Duodenal mucosa (tissue), 2 donors: ENCODE data around the gene KCMF1.
A peak's percentile ranks its signal among the peaks of the same experiment; 100 is the strongest.

Experiments
- H3K27ac ChIP-seq: one replicate; pipeline ENCODE4 v1.7.0; 2013; ENCODE audit warnings: low read depth, low read length
- H3K27me3 ChIP-seq, 2 donors: one replicate each; pipeline ENCODE4 v1.7.0; 2013; ENCODE audit warnings: low read length in 2 of 2, control low read depth in 1 of 2; ENCODE audit not compliant: insufficient read depth in 2 of 2, control insufficient read depth in 1 of 2
- H3K36me3 ChIP-seq, 2 donors: one replicate each; pipeline ENCODE4 v1.7.0; 2013; ENCODE audit warnings: low read length in 2 of 2, control low read depth in 1 of 2; ENCODE audit not compliant: insufficient read depth in 2 of 2, control insufficient read depth in 1 of 2
- H3K4me1 ChIP-seq, 2 donors: one replicate each; pipeline ENCODE4 v1.7.0; 2013; ENCODE audit warnings: low read length in 2 of 2, control low read depth in 1 of 2; ENCODE audit not compliant: insufficient read depth in 2 of 2, control insufficient read depth in 1 of 2
- H3K4me3 ChIP-seq, 2 donors: one replicate each; pipeline ENCODE4 v1.7.0; 2013; ENCODE audit warnings: low read length in 2 of 2, low read depth in 1 of 2
- H3K9ac ChIP-seq, 2 donors: one replicate each; pipeline ENCODE4 v1.7.0; 2013; ENCODE audit warnings: low read length in 2 of 2, low read depth in 1 of 2
- H3K9me3 ChIP-seq, 2 donors: one replicate each; pipeline ENCODE4 v1.7.0; 2013; ENCODE audit warnings: low read length in 2 of 2, control low read depth in 1 of 2; ENCODE audit not compliant: control insufficient read depth in 1 of 2

KCMF1 gene

DNA sequence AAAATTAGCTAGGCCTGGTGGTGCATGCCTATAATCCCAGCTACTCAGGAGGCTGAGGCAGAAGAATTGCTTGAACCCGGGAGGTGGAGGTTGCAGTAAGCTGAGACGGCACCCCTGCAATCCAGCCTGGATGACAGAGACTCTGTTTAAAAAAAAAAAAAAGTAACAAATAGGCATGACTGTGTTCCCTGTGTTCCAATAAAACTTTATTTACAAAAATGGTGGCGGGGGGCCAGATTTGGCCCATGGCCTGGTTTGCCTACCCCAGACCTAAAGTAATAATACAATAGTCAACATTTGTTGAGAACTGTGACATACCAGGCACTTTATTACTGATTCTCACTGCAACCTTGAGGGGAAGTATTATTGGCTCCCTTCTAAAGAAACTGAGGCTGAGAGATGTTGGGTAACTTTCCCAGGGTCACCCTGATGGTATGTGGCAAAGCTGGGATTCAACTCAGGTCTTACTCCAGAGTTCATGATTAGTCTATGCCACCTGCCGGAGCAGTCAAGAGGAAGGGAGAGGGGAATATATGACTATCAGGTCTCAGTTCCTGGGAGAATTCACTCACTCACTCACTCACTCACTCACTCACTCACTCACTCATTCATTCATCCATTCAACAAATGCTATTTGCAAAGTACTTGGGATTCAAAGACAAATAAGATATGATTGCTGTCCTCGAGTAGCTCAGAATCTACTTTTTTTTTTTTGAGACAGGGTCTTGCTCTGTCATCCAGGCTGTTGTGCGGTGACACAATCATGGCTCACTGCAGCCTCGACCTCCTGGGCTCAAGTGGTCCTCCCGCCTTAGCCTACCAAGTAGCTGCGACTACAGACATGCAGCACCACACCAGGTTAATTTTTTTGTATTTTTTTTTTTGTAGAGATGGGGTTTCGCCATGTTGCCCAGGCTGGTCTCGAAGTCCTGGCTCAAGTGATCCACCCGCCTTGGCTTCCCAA, 14.3 kb upstream of the KCMF1 start:
- Histone ChIP-seq H3K36me3 (no peaks in the 10 kb centered on the region), H3K9ac (no peak overlapping the region), H3K4me1 (peaks cover 14 to 26% of the 10 kb centered on the region in 2 donors), H3K4me3 (no peak overlapping the region), H3K27me3 (no peaks in the 10 kb centered on the region), H3K27ac (no peak overlapping the region), H3K9me3 (no peaks in the 10 kb centered on the region)

DNA sequence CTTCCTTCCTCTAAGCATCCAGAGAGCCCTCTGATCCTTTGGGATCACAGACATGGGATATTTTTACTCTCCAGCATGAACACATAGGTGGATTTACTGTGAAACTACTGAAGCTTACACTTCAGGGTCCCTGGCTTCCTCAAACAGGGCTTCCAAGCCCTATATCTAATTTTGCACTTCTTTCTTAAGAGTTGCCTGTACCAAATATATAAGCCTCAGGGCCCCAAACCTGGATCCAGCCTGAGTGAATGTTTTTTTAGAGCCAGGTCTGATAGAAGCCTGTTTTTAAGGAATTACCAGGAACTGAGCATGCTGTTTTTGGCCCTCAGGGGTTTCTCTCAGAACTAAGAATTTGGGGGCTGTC, 13.2 kb upstream of the KCMF1 start:
- no peak overlapping the region for H3K27ac ChIP-seq
- no peak overlapping the region for H3K4me3 ChIP-seq
- peak overlapping the region; percentile 0 to 48 for H3K9ac ChIP-seq
- peaks cover 14 to 26% of the 10 kb centered on the region in 2 donors for H3K4me1 ChIP-seq
- H3K9me3 ChIP-seq, result no peaks in the 10 kb centered on the region
- no peaks in the 10 kb centered on the region for H3K27me3 ChIP-seq
- peaks cover 0 to 4% of the 10 kb centered on the region in 2 donors for H3K36me3 ChIP-seq

DNA sequence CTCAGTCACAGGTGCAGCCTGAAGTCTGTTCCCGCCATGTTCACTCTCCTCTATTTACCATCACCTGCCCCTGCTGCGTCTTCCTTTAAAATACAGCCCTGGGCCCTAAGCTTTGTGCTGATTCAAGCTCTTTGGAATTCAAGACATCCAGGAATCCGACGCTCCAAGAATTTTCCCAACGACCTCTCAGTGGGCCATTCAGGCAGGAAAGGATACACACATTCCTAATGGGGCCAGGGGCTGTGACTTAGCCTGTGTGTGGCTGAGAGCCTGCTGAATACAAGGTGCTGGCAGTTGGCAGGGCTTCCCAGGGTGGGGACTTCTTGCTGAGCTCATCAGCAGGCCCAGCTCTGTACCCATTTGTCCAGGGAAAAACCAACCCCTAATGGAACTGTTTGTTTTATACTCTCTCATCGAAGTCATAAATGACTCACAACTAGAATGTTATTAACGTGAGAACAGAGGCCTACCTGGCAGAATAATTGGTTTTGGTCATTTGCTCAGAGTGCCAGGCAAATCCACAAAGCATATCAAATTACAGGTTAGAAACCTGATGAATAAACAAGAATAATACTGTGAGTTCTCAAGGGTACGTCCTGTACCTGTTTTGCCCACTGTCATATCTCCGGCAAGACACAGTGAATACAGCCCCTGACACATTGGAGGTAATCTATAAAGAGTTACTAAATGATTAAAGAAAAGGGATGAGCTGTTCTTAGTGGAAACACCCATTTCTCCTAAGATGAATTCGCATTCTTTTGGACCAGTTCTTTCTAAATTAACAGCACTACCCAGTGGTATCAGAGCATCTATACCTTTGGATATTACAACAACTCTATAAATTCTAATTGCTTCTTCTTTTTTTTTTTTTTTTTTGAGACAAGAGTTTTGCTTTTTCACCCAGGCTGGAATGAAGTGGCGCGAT, 12.6 kb upstream of the KCMF1 start:
- Histone ChIP-seq H3K36me3 (peaks cover 0 to 5% of the 10 kb centered on the region in 2 donors), H3K4me1 (peaks cover 15 to 29% of the 10 kb centered on the region in 2 donors), H3K4me3 (no peak overlapping the region), H3K9me3 (no peaks in the 10 kb centered on the region), H3K27ac (peak overlapping the region; percentile 43), H3K27me3 (no peaks in the 10 kb centered on the region), H3K9ac (peak overlapping the region; percentile 0 to 48)

DNA sequence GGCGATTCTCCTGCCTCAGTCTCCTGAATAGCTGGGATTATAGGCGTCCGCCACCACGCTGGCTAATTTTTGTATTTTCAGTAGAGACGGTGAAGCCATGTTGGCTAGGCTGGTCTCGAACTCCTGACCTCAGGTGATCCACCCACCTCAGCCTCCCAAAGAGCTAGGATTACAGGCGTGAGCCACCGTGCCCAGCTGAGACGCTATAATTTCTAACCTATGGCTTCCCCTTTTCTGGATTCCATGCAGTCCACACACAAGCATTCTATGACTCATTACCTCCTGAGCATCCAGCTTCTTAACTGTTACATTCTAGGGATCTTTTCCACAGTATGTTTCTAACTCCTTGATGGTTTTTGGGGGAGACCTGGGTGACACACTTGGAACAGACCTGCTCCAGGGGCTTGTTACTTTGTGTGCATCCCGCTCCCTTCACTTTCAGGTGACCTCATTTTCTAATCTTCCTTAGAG, 11.8 kb upstream of the KCMF1 start:
- H3K9me3 ChIP-seq, result no peaks in the 10 kb centered on the region
- H3K27me3 ChIP-seq, result no peaks in the 10 kb centered on the region
- no peak overlapping the region for H3K27ac ChIP-seq
- H3K4me3 ChIP-seq, result no peak overlapping the region
- no peak overlapping the region for H3K9ac ChIP-seq
- peaks cover 0 to 5% of the 10 kb centered on the region in 2 donors for H3K36me3 ChIP-seq
- peaks cover 19 to 35% of the 10 kb centered on the region in 2 donors for H3K4me1 ChIP-seq

DNA sequence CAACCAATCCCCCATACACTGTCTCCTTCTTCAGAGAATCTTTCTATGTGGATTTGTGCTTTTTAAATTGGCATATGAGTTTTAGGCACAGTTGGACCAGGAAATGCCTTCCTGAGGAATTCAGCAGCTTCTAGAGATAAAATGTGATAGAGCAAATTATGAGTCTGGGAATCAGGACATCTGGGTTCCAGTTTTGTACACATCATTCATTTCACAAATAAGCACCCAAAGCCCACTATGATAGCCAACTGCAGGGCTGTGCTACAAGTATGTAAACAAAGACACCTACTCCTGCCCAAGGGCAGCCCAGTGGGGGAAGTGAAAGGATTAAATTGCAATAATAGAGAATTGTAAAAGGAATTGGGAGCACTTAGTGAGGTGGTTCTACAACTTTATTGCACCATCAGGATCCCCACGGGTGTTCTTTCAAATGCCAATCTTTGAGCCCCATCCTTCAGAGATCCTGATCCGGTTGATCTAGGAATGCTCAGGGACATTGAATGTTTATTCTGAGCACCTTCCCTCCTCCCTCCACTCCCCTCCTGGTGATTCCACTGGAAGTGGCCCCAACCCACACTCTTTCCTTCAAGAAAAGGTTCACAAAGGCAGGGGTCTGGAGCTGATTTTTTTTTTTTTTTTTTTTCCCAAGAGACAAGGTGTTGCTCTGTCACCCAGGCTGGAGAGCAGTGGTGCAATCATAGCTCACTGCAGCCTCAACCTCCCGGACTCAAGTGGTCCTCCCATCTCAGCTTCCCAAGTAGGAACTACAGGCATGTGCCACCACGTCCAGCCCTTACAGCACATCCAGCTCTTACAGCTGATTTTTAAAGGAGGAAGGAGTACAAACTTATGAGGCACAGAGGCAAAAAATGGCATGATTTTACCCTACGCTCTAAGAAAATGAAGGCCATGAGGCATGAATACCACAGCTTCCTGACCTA, 11.1 kb upstream of the KCMF1 start:
- H3K9ac ChIP-seq, result no peak overlapping the region
- H3K4me1 ChIP-seq, result peaks cover 19 to 35% of the 10 kb centered on the region in 2 donors
- no peak overlapping the region for H3K4me3 ChIP-seq
- no peaks in the 10 kb centered on the region for H3K9me3 ChIP-seq
- peaks cover 0 to 6% of the 10 kb centered on the region in 2 donors for H3K36me3 ChIP-seq
- H3K27me3 ChIP-seq, result no peaks in the 10 kb centered on the region
- no peak overlapping the region for H3K27ac ChIP-seq

DNA sequence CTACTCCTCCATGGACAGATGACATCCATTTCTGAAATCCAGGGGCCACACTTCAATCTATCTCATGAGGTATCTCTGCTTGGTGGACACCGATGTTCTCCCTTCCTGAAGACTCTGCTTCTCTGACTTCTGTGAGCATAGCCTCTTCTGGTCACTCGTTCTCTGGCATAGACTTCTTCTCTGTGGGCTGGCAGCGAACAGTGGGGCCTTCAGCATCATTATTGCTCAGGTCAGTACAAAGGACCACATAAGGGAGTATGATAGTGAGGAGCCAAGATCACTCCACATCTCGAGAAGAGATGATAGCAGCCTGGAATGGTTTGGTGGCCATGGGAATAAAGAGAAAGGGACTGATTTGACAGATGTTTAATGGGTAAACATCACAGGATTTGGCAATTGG, 8.0 kb upstream of the KCMF1 start:
- Histone ChIP-seq H3K4me1 (peaks cover 15 to 31% of the 10 kb centered on the region in 2 donors), H3K4me3 (no peak overlapping the region), H3K9me3 (no peaks in the 10 kb centered on the region), H3K27ac (no peak overlapping the region), H3K27me3 (no peaks in the 10 kb centered on the region), H3K9ac (no peak overlapping the region), H3K36me3 (peaks cover 0 to 11% of the 10 kb centered on the region in 2 donors)

DNA sequence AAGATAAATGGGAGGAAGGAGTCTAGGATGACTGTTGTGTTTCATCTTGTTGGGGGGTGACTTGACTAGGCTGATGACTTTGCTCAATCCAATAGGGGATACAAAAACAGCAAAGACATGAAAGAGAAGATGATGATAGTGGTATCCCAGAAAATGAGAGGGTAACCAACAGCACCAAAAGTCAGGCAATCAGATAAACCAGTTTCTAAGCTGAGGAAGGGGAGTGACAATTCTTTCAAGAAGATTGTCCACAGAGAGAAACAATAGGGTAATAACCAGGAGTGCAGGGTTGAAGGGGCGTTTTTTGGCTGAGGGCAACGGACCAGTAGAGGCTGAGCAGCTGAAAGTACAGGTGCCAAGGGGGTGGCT, 7.7 kb upstream of the KCMF1 start:
- H3K27ac ChIP-seq, result no peak overlapping the region

DNA sequence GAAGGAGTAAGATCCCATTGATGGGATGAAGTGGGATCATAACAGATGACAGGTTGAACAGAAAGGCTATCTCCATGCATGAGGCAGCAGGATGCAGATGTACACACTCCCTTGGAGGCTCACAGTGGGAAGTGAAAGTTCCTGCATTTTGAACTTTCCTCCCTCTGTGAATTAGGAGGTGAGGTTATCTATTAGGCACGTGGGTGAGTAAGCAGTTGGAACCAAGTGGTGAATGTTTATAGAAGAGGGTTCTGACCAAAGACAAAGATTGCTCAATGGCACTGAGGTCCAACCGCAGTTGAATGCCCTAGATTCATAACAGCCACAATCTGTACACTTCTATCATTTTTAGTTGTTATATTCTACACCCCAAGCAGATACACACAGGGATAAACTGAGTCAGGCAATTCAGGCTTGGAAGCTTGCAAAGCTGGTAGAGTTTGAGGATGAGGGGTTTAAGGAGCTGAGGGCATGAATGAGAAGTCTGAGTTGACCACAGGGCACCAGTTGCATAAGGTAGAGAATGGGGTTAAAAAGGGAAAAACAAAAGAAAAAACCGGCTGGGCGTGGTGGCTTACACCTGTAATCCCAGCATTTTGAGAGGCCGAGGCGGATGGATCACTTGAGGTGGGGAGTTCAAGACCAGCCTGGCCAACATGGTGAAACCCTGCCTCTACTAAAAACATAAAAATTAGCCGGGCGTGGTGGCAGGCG, 7.1 kb upstream of the KCMF1 start:
- H3K27ac ChIP-seq, result no peak overlapping the region
- H3K36me3 ChIP-seq, result peaks cover 0 to 11% of the 10 kb centered on the region in 2 donors
- no peak overlapping the region for H3K4me3 ChIP-seq
- peaks cover 18 to 26% of the 10 kb centered on the region in 2 donors for H3K4me1 ChIP-seq
- H3K9me3 ChIP-seq, result no peaks in the 10 kb centered on the region
- H3K9ac ChIP-seq, result no peak overlapping the region
- no peaks in the 10 kb centered on the region for H3K27me3 ChIP-seq

More for the DNA sequence above, 7.7 kb upstream of the KCMF1 start:
- H3K27me3 ChIP-seq, result no peaks in the 10 kb centered on the region
- peaks cover 16 to 28% of the 10 kb centered on the region in 2 donors for H3K4me1 ChIP-seq
- H3K9me3 ChIP-seq, result no peaks in the 10 kb centered on the region
- H3K36me3 ChIP-seq, result peaks cover 0 to 11% of the 10 kb centered on the region in 2 donors
- H3K9ac ChIP-seq, result no peak overlapping the region
- H3K4me3 ChIP-seq, result no peak overlapping the region
